ENCODE data around the gene CBR3. TPM values are rescaled to one million over a fixed set of nuclear protein-coding genes. Genes with fewer than 3 reads are reported as not detected.

CBR3 gene
- total and polyA plus RNA-seq, 2 of the 4 experiments (the other 2 are of a cell fraction): 13.4 to 15.4 TPM

- Histone ChIP-seq H3K9me1 (ENCODE audit: insufficient read depth, low read length) (0 out of 2 replicates have a peak, but pooled peaks cover 2% of the 10 kb centered on the region), H3K4me3 (ENCODE audit: insufficient read depth, low read depth, low read length) (no peak overlapping the region), H4K20me1 (ENCODE audit: insufficient read depth, low read length) (no peaks in the 10 kb centered on the region), H3K18ac (ENCODE audit: low read depth, low read length) (no peak overlapping the region), H3K27me3 (ENCODE audit: control insufficient read depth, insufficient read depth, low read length) (no peaks in the 10 kb centered on the region), H2BK15ac (ENCODE audit: low read depth, low read length) (no peak overlapping the region), H3K9ac (ENCODE audit: low read depth, low read length) (no peak overlapping the region), H3K23ac (ENCODE audit: low read depth, low read length) (no peak overlapping the region), H2BK120ac (ENCODE audit: low read depth, low read length) (no peak overlapping the region), H3K4me2 (ENCODE audit: low read depth, low read length) (no peak overlapping the region), H2BK5ac (ENCODE audit: low read depth, low read length, poor library complexity, severe bottlenecking) (no peak overlapping the region), H4K8ac (ENCODE audit: low read depth in 2 of 2, low read length in 2 of 2) (no peak overlapping the region), H3K4me1 (ENCODE audit: control insufficient read depth, insufficient read depth, low read length) (peaks cover 6% of the 10 kb centered on the region), H2AK5ac (ENCODE audit: low read depth, low read length) (no peak overlapping the region), H3K9me3 (ENCODE audit: control insufficient read depth, insufficient read depth, low read length) (no peaks in the 10 kb centered on the region), H3K36me3 (ENCODE audit: control insufficient read depth, insufficient read depth, low read length) (no peaks in the 10 kb centered on the region; the same call in 1 of the 2 replicates), H3K56ac (ENCODE audit: extremely low read depth, insufficient read depth, low read length) (no peak overlapping the region), H4K5ac (ENCODE audit: low read depth, low read length) (no peak overlapping the region), H2BK20ac (ENCODE audit: low read depth, low read length) (no peak overlapping the region), H2AK9ac (replicated peaks; ENCODE audit: low read depth, low read length, poor library complexity) (no peak overlapping the region), H3K4ac (ENCODE audit: low read depth, low read length) (no peak overlapping the region), H3K27ac (ENCODE audit: insufficient read depth, low read length) (no peak overlapping the region), H3K14ac (replicated peaks; ENCODE audit: low read depth, low read length) (no peak overlapping the region), H2AFZ (replicated peaks; ENCODE audit: low read length, poor library complexity) (no peak overlapping the region), H4K91ac (ENCODE audit: insufficient read depth, low read depth, low read length) (no peak overlapping the region), H3K79me1 (ENCODE audit: low read depth in 1 of 2, low read length in 2 of 2) (peaks cover 8 to 15% of the 10 kb centered on the region in 2 experiments; a peak in 3 of 4 replicates)
- ATAC-seq (ENCODE audit: low read depth) (no peak), DNase-seq (no peak)
- intact Hi-C loops (cut with micrococcal nuclease) (no loop called here), in situ Hi-C loops (cut with MboI; ENCODE audit: low sequenced_read_pairs) (no loop called here), dilution Hi-C loops (cut with HindIII; ENCODE audit: low sequenced_read_pairs, unreplicated experiment) (no loop called here)
- no peak for TF ChIP-seq FOS (IDR thresholded peaks at IDR 0.05; ENCODE audit: low read depth, low read length)
- TF ChIP-seq RFX5 (IDR thresholded peaks at IDR 0.05; ENCODE audit: low read depth, low read length): no peak
- TF ChIP-seq MAFK (IDR thresholded peaks at IDR 0.05; ENCODE audit: low read depth, low read length): no peak
- TF ChIP-seq USF2 (IDR thresholded peaks at IDR 0.05; ENCODE audit: low read depth, low read length): no peak
- TF ChIP-seq BHLHE40 (IDR thresholded peaks at IDR 0.05; ENCODE audit: low read depth, low read length): no peak
- TF ChIP-seq CEBPB (IDR thresholded peaks at IDR 0.05; ENCODE audit: low read depth, low read length): no peak
- TF ChIP-seq NFE2L2 (IDR thresholded peaks at IDR 0.05; ENCODE audit: low read depth, low read length): no peak
- CTCF ChIA-PET: no interaction called here
- POLR2A ChIA-PET (ENCODE audit: unreplicated experiment): no interaction called here
- no CpG with 5 or more reads among the region's 4 CpGs for WGBS, 2 experiments (ENCODE audit: extremely low coverage in 2 of 2, insufficient read length in 1 of 2)
- BruUV-seq (replicated peaks): no TSS peak
These were observed 55.9 kb downstream of the CBR3 start for GRCh38 chr21:36190736-36191135.
